Smooth muscle cell (in vitro differentiated cells): ENCODE measurements around the gene OR2H2. TPM values are rescaled to one million over a fixed set of nuclear protein-coding genes. Genes with fewer than 3 reads are reported as not detected.

ENCODE experiments used
- DNase-seq: peaks from one replicate; lab custom pipeline; 2025; ENCODE audit not compliant: unreplicated experiment; lab: John Stamatoyannopoulos, UW
- H2AFZ ChIP-seq: fragments of 200-600 bp; sonication (generic); 2 replicates; pipeline ENCODE4 v1.6.0; 2016; ENCODE audit warnings: antibody characterized with exemption, low read depth, mild to moderate bottlenecking
- H3F3A ChIP-seq: fragments of 200-600 bp; sonication (generic); 2 replicates; pipeline ENCODE4 v1.6.0; 2017; ENCODE audit warnings: antibody characterized with exemption, low read depth
- H3K27ac ChIP-seq: fragments of 200-600 bp; sonication (generic); 2 replicates; pipeline ENCODE4 v1.5.1; 2016; ENCODE audit warnings: low read depth, mild to moderate bottlenecking
- H3K27me3 ChIP-seq: fragments of 200-600 bp; sonication (generic); 2 replicates; pipeline ENCODE4 v1.6.1; 2016; ENCODE audit warnings: low read depth, mild to moderate bottlenecking
- H3K36me3 ChIP-seq: fragments of 200-600 bp; sonication (generic); 2 replicates; pipeline ENCODE4 v1.5.1; 2016; ENCODE audit warnings: low read depth
- H3K4me1 ChIP-seq: fragments of 200-600 bp; sonication (generic); 2 replicates; pipeline ENCODE4 v1.5.1; 2016; ENCODE audit warnings: low read depth
- H3K4me2 ChIP-seq: fragments of 200-600 bp; sonication (generic); 2 replicates; pipeline ENCODE4 v1.6.0; 2016; ENCODE audit warnings: mild to moderate bottlenecking
- H3K4me3 ChIP-seq: fragments of 200-600 bp; sonication (generic); 2 replicates; pipeline ENCODE4 v1.5.1; 2016; ENCODE audit warnings: mild to moderate bottlenecking
- H3K79me2 ChIP-seq: fragments of 200-600 bp; sonication (generic); 2 replicates; pipeline ENCODE4 v1.6.0; 2016; ENCODE audit warnings: low read depth, mild to moderate bottlenecking
- H3K9ac ChIP-seq: fragments of 200-600 bp; sonication (generic); 2 replicates; pipeline ENCODE4 v1.6.0; 2016; ENCODE audit warnings: low read depth
- H3K9me3 ChIP-seq: fragments of 200-600 bp; sonication (generic); replicated peaks from 2 replicates; pipeline ENCODE4 v1.5.1; 2016; ENCODE audit warnings: low read depth
- H4K20me1 ChIP-seq: fragments of 200-600 bp; sonication (generic); 2 replicates; pipeline ENCODE4 v1.6.0; 2016; ENCODE audit warnings: low read depth
- WGBS: methylation state at CpG from one replicate; pipeline ENCODE4 v1.1.7; 2016; ENCODE audit warnings: low lambda C conversion rate; 5-methylcytosine and 5-hydroxymethylcytosine counted together
- polyA plus RNA-seq: library from polyadenylated mRNA; unstranded; fragments of >200 nt; fragmentation: Nextera tagmentation; extraction: Ambion mirVana; gene quantifications from 2 replicates; pipeline ENCODE4 v1.2.1, GENCODE V29; 2016
- total RNA-seq: library from RNA; depleted of rRNA; stranded (reverse); fragments of >200 nt; gene quantifications from 2 replicates; pipeline ENCODE4 v1.2.3, GENCODE V29; 2014
- TF ChIP-seq, protein P1 (sequence below): fragments of 200-600 bp; sonication (generic); IDR thresholded peaks from 2 replicates; pipeline ENCODE4 v1.5.1; 2017; ENCODE audit warnings: borderline replicate concordance, mild to moderate bottlenecking, antibody characterized with exemption; ENCODE audit not compliant: insufficient read depth, poor library complexity, severe bottlenecking

The OR2H2 gene
- total and polyA plus RNA-seq, 2 experiments from 2014 or later, result not detected

DNA sequence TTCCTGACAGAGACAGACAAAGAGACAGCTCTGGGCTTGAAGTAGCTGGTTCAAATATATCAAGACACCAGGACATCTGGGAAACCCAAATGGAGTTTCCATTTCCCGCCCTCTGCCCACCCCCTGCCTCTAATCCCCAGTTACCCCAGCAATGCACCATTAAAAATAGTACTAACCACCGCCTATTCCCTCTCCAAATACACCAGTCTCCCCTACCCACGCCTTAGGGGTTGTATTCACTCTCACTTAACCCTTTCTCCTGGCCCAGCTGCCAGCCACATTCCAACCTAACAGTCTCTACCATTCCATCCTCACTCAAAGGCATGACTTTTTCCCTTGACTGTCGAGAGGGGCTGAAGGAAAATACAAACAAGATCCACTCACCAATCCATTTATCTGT lies 25.6 kb downstream of the OR2H2 start:
- Histone ChIP-seq H3K27me3 (no peaks in the 10 kb centered on the region), H3K36me3 (peaks cover 38% of the 10 kb centered on the region), H3K9me3 (no peaks in the 10 kb centered on the region), H3K79me2 (no peaks in the 10 kb centered on the region), H3K27ac (no peak overlapping the region), H3K4me1 (no peaks in the 10 kb centered on the region), H4K20me1 (no peaks in the 10 kb centered on the region), H3K4me3 (no peak overlapping the region), H3F3A (no peaks in the 10 kb centered on the region), H2AFZ (no peak overlapping the region), H3K9ac (no peak overlapping the region), H3K4me2 (no peak overlapping the region)
- 99% methylated on average over 3 of the region's 4 CpGs for WGBS
- TF ChIP-seq, protein P1, sequence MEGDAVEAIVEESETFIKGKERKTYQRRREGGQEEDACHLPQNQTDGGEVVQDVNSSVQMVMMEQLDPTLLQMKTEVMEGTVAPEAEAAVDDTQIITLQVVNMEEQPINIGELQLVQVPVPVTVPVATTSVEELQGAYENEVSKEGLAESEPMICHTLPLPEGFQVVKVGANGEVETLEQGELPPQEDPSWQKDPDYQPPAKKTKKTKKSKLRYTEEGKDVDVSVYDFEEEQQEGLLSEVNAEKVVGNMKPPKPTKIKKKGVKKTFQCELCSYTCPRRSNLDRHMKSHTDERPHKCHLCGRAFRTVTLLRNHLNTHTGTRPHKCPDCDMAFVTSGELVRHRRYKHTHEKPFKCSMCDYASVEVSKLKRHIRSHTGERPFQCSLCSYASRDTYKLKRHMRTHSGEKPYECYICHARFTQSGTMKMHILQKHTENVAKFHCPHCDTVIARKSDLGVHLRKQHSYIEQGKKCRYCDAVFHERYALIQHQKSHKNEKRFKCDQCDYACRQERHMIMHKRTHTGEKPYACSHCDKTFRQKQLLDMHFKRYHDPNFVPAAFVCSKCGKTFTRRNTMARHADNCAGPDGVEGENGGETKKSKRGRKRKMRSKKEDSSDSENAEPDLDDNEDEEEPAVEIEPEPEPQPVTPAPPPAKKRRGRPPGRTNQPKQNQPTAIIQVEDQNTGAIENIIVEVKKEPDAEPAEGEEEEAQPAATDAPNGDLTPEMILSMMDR, result no peak
- no peak for DNase-seq

GRCh38 chr6:29611426-29611825 lies 26.5 kb downstream of the OR2H2 start:
- H4K20me1 ChIP-seq, result no peaks in the 10 kb centered on the region
- H3K4me2 ChIP-seq, result no peak overlapping the region
- no peak for DNase-seq
- no peaks in the 10 kb centered on the region for H3K79me2 ChIP-seq
- no peak overlapping the region for H2AFZ ChIP-seq
- TF ChIP-seq, protein P1, result no peak
- WGBS, result 91% methylated on average over 4 of the region's 4 CpGs
- no peak overlapping the region for H3K9ac ChIP-seq
- H3K9me3 ChIP-seq, result no peaks in the 10 kb centered on the region
- no peak overlapping the region for H3K27ac ChIP-seq
- no peaks in the 10 kb centered on the region for H3F3A ChIP-seq
- H3K4me1 ChIP-seq, result no peaks in the 10 kb centered on the region
- H3K27me3 ChIP-seq, result no peaks in the 10 kb centered on the region
- H3K4me3 ChIP-seq, result no peak overlapping the region
- peaks cover 38% of the 10 kb centered on the region for H3K36me3 ChIP-seq

DNA sequence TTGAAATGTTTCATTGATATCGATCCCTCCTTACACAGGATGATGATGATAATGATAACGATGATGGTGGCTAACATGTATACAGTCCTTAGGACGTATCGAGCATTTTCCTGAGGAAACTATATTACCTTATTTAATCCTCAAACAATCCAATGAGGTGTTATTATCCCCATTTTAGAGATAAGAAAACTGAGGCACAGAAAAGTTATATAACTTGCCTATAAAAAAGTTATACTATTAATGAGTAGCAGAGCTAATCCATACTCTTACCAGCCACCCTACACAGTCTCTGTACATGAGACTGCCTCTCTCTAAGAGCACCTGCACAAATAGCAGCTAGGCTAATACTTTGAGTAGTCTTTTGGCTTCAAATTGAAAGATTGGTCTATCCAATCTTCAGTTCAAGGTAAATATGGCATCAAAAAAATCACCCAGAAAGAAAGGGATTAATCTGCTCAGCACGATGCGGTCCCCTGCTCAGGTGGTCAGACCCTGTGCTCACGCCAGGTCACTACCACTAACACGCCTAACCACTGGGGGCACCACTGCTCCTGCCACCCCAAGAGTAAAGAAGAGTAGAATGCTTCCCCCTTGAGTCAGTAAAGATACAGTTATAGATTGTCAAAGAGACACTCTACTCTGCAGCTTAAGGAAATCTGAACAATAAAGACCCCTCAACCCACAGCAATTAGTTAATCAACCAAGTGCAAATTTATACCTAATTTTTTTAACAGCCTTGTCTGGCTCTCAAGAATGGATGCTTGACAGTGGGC lies 33.0 kb downstream of the OR2H2 start:
- H3K9ac ChIP-seq, result no peak overlapping the region
- H3K9me3 ChIP-seq, result no peaks in the 10 kb centered on the region
- TF ChIP-seq, protein P1, result no peak
- peaks cover 27% of the 10 kb centered on the region for H4K20me1 ChIP-seq
- H3K27ac ChIP-seq, result no peak overlapping the region
- H3K4me2 ChIP-seq, result no peak overlapping the region
- H2AFZ ChIP-seq, result no peak overlapping the region
- no peaks in the 10 kb centered on the region for H3K79me2 ChIP-seq
- WGBS, result 96% methylated on average over 8 of the region's 8 CpGs
- H3F3A ChIP-seq, result no peaks in the 10 kb centered on the region
- H3K36me3 ChIP-seq, result peaks cover 18% of the 10 kb centered on the region
- no peak for DNase-seq
- no peaks in the 10 kb centered on the region for H3K27me3 ChIP-seq
- peaks cover 7% of the 10 kb centered on the region for H3K4me1 ChIP-seq
- no peak overlapping the region for H3K4me3 ChIP-seq
